H9 (cell line): Measurements from ENCODE around the gene PIN4. TPM values are rescaled to one million over a fixed set of nuclear protein-coding genes. Genes with fewer than 3 reads are reported as not detected.
"Not testable (repeated sequence)": the region's sequence is repeated elsewhere in the genome, so short reads cannot be mapped to it uniquely, and the experiment has no call there.

Experiments used
- DNase-seq: peaks from one replicate; pipeline ENCODE4 v3.0.0-alpha.2; 2017
- H2AFZ ChIP-seq: one replicate; pipeline ENCODE4 v1.6.1; 2013; ENCODE audit warnings: mild to moderate bottlenecking, low read length, control low read depth, moderate library complexity
- H2AK5ac ChIP-seq: 2 replicates; pipeline ENCODE4 v1.6.1; 2013; ENCODE audit warnings: low read length, control low read depth, mixed read lengths; ENCODE audit not compliant: insufficient read length
- H2BK120ac ChIP-seq: one replicate; pipeline ENCODE4 v1.6.1; 2013; ENCODE audit warnings: low read depth, mild to moderate bottlenecking, low read length, control low read depth, inconsistent platforms; ENCODE audit not compliant: poor library complexity, severe bottlenecking
- H2BK12ac ChIP-seq: 2 replicates; pipeline ENCODE4 v1.6.1; 2013; ENCODE audit warnings: low read length, control low read depth, mixed read lengths, low read depth; ENCODE audit not compliant: insufficient read length
- H2BK15ac ChIP-seq: 2 replicates; pipeline ENCODE4 v1.6.1; 2013; ENCODE audit warnings: low read depth, low read length, control low read depth
- H2BK20ac ChIP-seq: one replicate; pipeline ENCODE4 v1.6.1; 2013; ENCODE audit warnings: low read depth, mild to moderate bottlenecking, low read length, control low read depth, inconsistent platforms; ENCODE audit not compliant: poor library complexity, severe bottlenecking
- H2BK5ac ChIP-seq: 2 replicates; pipeline ENCODE4 v1.6.1; 2013; ENCODE audit warnings: low read length, control low read depth, mixed read lengths; ENCODE audit not compliant: insufficient read length
- H3K14ac ChIP-seq: 2 replicates; pipeline ENCODE4 v1.6.1; 2013; ENCODE audit warnings: low read length, control low read depth; ENCODE audit not compliant: insufficient read depth
- H3K18ac ChIP-seq: 2 replicates; pipeline ENCODE4 v1.6.1; 2013; ENCODE audit warnings: low read depth, mild to moderate bottlenecking, mixed read lengths, low read length, control low read depth; ENCODE audit not compliant: insufficient read length
- H3K23ac ChIP-seq: 2 replicates; pipeline ENCODE4 v1.6.1; 2013; ENCODE audit warnings: low read length, control low read depth, mixed read lengths, low read depth; ENCODE audit not compliant: insufficient read length
- H3K23me2 ChIP-seq: 2 replicates; pipeline ENCODE4 v1.6.1; 2013; ENCODE audit warnings: low read depth, mild to moderate bottlenecking, mixed read lengths, low read length, control low read depth; ENCODE audit not compliant: insufficient read length, poor library complexity, severe bottlenecking
- H3K27ac ChIP-seq: 2 replicates; pipeline ENCODE4 v1.5.1; 2013; ENCODE audit warnings: low read length, control low read depth, mixed read lengths, low read depth; ENCODE audit not compliant: insufficient read length
- H3K27me3 ChIP-seq: 2 replicates; pipeline ENCODE4 v1.6.1; 2013; ENCODE audit warnings: low read length, control low read depth, inconsistent platforms; ENCODE audit not compliant: insufficient read depth
- H3K4ac ChIP-seq: 2 replicates; pipeline ENCODE4 v1.6.1; 2013; ENCODE audit warnings: low read depth, mild to moderate bottlenecking, control low read depth, inconsistent platforms, low read length, moderate library complexity
- H3K4me1 ChIP-seq: 2 replicates; pipeline ENCODE4 v1.6.1; 2013; ENCODE audit warnings: low read length, control low read depth, inconsistent platforms; ENCODE audit not compliant: insufficient read depth
- H3K4me2 ChIP-seq: 2 replicates; pipeline ENCODE4 v1.6.1; 2013; ENCODE audit warnings: low read length, control low read depth, mixed read lengths; ENCODE audit not compliant: insufficient read length, insufficient read depth
- H3K56ac ChIP-seq: 2 replicates; pipeline ENCODE4 v1.6.1; 2013; ENCODE audit warnings: low read depth, mild to moderate bottlenecking, mixed read lengths, low read length, control low read depth; ENCODE audit not compliant: insufficient read length
- H3K79me1 ChIP-seq: 2 replicates; pipeline ENCODE4 v1.6.1; 2013; ENCODE audit warnings: low read depth, mild to moderate bottlenecking, moderate library complexity, low read length, control low read depth, inconsistent platforms; ENCODE audit not compliant: insufficient read depth, poor library complexity, severe bottlenecking
- H3K79me2 ChIP-seq: 2 replicates; pipeline ENCODE4 v1.6.1; 2013; ENCODE audit warnings: low read length, control low read depth, inconsistent platforms; ENCODE audit not compliant: insufficient read depth
- H3K9ac ChIP-seq: 2 replicates; pipeline ENCODE4 v1.6.1; 2013; ENCODE audit warnings: low read length, control low read depth, mixed read lengths; ENCODE audit not compliant: insufficient read length; ENCODE audit errors: extremely low read depth
- H3K9me3 ChIP-seq: one replicate; pipeline ENCODE4 v1.6.1; 2013; ENCODE audit warnings: low read depth, low read length, inconsistent platforms; ENCODE audit not compliant: control insufficient read depth
- H3T11ph ChIP-seq: one replicate; pipeline ENCODE4 v1.6.1; 2013; ENCODE audit warnings: mild to moderate bottlenecking, low read length, control low read depth, inconsistent platforms
- H4K20me1 ChIP-seq: one replicate; pipeline ENCODE4 v1.6.1; 2013; ENCODE audit not compliant: control insufficient read depth, insufficient read length, insufficient read depth
- H4K5ac ChIP-seq: 2 replicates; pipeline ENCODE4 v1.6.1; 2013; ENCODE audit warnings: low read depth, mild to moderate bottlenecking, mixed read lengths, low read length, control low read depth; ENCODE audit not compliant: insufficient read length
- H4K8ac ChIP-seq: replicated peaks from 2 replicates; pipeline ENCODE4 v1.6.1; 2013; ENCODE audit warnings: low read length, control low read depth, mixed read lengths, low read depth; ENCODE audit not compliant: insufficient read length
- H4K91ac ChIP-seq: 2 replicates; pipeline ENCODE4 v1.6.1; 2013; ENCODE audit warnings: low read depth, mild to moderate bottlenecking, moderate library complexity, mixed read lengths, low read length, control low read depth; ENCODE audit not compliant: insufficient read length
- H3K27ac Mint-ChIP-seq, 3 experiments: 2 replicates in 2 of 3; 3 replicates in 1 of 3; pipeline ENCODE4 v1.8.0; 2020 to 2021; ENCODE audit warnings: mixed read lengths in 3 of 3, mild to moderate bottlenecking in 1 of 3, moderate library complexity in 1 of 3
- H3K27me3 Mint-ChIP-seq: 2 replicates; pipeline ENCODE4 v1.8.0; 2021; ENCODE audit warnings: low read depth, mild to moderate bottlenecking, moderate library complexity, mixed read lengths
- H3K36me3 Mint-ChIP-seq, 3 experiments: 2 replicates in 2 of 3; 3 replicates in 1 of 3; pipeline ENCODE4 v1.8.0; 2020 to 2021; ENCODE audit warnings: low read depth in 3 of 3, mixed read lengths in 3 of 3; ENCODE audit not compliant: insufficient read depth in 1 of 3
- H3K4me1 Mint-ChIP-seq, 2 experiments: 2 replicates each; pipeline ENCODE4 v1.8.0; 2020; ENCODE audit warnings: mixed read lengths in 2 of 2
- H3K4me3 Mint-ChIP-seq, 2 experiments: 2 replicates in 1 of 2; 3 replicates in 1 of 2; pipeline ENCODE4 v1.8.0; 2020 to 2021; ENCODE audit warnings: mild to moderate bottlenecking in 2 of 2, mixed read lengths in 2 of 2, moderate library complexity in 1 of 2
- H3K9me3 Mint-ChIP-seq, 2 experiments: 2 replicates in 1 of 2; 3 replicates in 1 of 2; pipeline ENCODE4 v1.8.0; 2020; ENCODE audit warnings: mild to moderate bottlenecking in 2 of 2, mixed read lengths in 2 of 2, moderate library complexity in 1 of 2
- CTCF ChIP-seq: fragments of 200-600 bp; sonication (generic); conservative IDR thresholded peaks from 3 replicates; pipeline ENCODE4 v1.8.0; 2021; ENCODE audit warnings: antibody characterized with exemption, mild to moderate bottlenecking
- WGBS: extraction: QIAGEN DNeasy Blood & Tissue Kit; methylation state at CpG from one replicate; pipeline ENCODE4 v1.1.7; 2013; ENCODE audit warnings: missing lambda C conversion rate, low lambda C conversion rate, mixed read lengths; ENCODE audit not compliant: insufficient read length; ENCODE audit errors: extremely low coverage; 5-methylcytosine and 5-hydroxymethylcytosine counted together
- total RNA-seq: library from RNA; stranded (reverse); gene quantifications from 2 replicates; pipeline ENCODE4 v1.2.1, GENCODE V29; 2021

PIN4 gene
- total RNA-seq, 1 experiment from 2014 or later, result 16.3 TPM

- Histone ChIP-seq H3K56ac (no peak overlapping the region), H4K5ac (no peak overlapping the region), H3K18ac (no peak overlapping the region), H3K23ac (no peak overlapping the region), H2BK5ac (no peak overlapping the region), H2BK20ac (no peak overlapping the region), H3K79me2 (no peaks in the 10 kb centered on the region), H3K4me2 (no peak overlapping the region), H3K9ac (no peak overlapping the region), H3K27ac (no peak overlapping the region), H2BK12ac (no peak overlapping the region), H3K27me3 (no peaks in the 10 kb centered on the region), H2AK5ac (no peak overlapping the region), H2AFZ (no peak overlapping the region), H3K9me3 (peaks cover 12% of the 10 kb centered on the region), H3K79me1 (no peaks in the 10 kb centered on the region), H3K4me1 (no peaks in the 10 kb centered on the region; the same call in 1 of the 2 replicates), H2BK15ac (no peak overlapping the region), H4K20me1 (no peaks in the 10 kb centered on the region), H3K14ac (no peak overlapping the region), H3T11ph (no peak overlapping the region), H4K8ac (no peak overlapping the region), H3K4ac (no peak overlapping the region), H2BK120ac (no peak overlapping the region), H4K91ac (no peak overlapping the region), H3K23me2 (no peaks in the 10 kb centered on the region)
- peaks cover 28 to 41% (median 31%) of the 10 kb centered on the region in 3 experiments for H3K36me3 Mint-ChIP-seq
- no peak for TF ChIP-seq CTCF
- no peak overlapping the region for H3K4me3 Mint-ChIP-seq
- H3K27ac Mint-ChIP-seq, result no peak overlapping the region
- no peak for DNase-seq
- H3K27me3 Mint-ChIP-seq, result no peaks in the 10 kb centered on the region
- no CpG with 5 or more reads among the region's 1 CpG for WGBS
- H3K4me1 Mint-ChIP-seq, result peaks cover 5 to 6% of the 10 kb centered on the region in 2 experiments; a peak in 3 of 4 replicates
- peaks cover 50 to 65% of the 10 kb centered on the region in 2 experiments for H3K9me3 Mint-ChIP-seq
Observed at GRCh38 chrX:72216973-72217372, 35.4 kb downstream of the PIN4 start.

- H4K5ac ChIP-seq, H3K23me2 ChIP-seq, DNase-seq, H3K18ac ChIP-seq, H3K27ac Mint-ChIP-seq, H3T11ph ChIP-seq, H3K79me1 ChIP-seq, H3K4me1 ChIP-seq, H3K4me2 ChIP-seq, H2BK15ac ChIP-seq, H2AFZ ChIP-seq, H2BK5ac ChIP-seq, H3K4me3 Mint-ChIP-seq, H3K27me3 ChIP-seq, H3K79me2 ChIP-seq, H3K27ac ChIP-seq, H2BK120ac ChIP-seq, H2BK20ac ChIP-seq, H2BK12ac ChIP-seq, H4K8ac ChIP-seq, H3K56ac ChIP-seq, H3K4me1 Mint-ChIP-seq, H3K9ac ChIP-seq, H3K14ac ChIP-seq, H4K91ac ChIP-seq, H3K23ac ChIP-seq, H4K20me1 ChIP-seq, H3K4ac ChIP-seq, H3K27me3 Mint-ChIP-seq, H2AK5ac ChIP-seq: not testable (repeated sequence)
- Mint-ChIP-seq H3K9me3 (peaks cover 48 to 55% of the 10 kb centered on the region in 2 experiments), H3K36me3 (peaks cover 34 to 43% (median 39%) of the 10 kb centered on the region in 3 experiments)
- H3K9me3 ChIP-seq, result peaks cover 28% of the 10 kb centered on the region
- no CpG with 5 or more reads among the region's 3 CpGs for WGBS
Observed at GRCh38 chrX:72220375-72220774, 38.8 kb downstream of the PIN4 start.
